ENCODE measurements around the gene RUNX1.
A peak's percentile ranks its signal among the peaks of the same experiment; 100 is the strongest.

The RUNX1 gene

GRCh38 chr21:34944015-34944755, 104.9 kb downstream of the RUNX1 start:
- peak; percentile 48 for DNase-seq

DNA sequence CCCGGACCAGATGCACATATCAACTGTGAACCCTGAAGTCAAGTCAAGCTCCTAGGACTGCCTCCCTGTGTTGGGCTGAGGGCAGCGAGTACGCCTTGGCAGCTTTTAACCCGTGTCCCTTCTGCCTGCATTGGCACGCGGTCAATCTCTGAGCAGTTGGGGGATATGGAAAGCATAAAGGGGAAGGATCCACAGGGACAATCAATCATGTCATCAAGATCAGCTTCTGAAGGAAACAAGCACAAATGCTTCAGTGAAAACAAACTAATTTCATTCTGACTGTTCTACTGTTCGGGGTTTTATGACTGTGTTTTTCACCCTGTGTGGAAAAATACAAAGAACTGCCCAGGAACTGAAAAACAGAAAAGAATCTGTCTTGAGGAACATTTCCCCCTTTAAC, 106.2 kb downstream of the RUNX1 start:
- DNase-seq: peak; percentile 65

DNA sequence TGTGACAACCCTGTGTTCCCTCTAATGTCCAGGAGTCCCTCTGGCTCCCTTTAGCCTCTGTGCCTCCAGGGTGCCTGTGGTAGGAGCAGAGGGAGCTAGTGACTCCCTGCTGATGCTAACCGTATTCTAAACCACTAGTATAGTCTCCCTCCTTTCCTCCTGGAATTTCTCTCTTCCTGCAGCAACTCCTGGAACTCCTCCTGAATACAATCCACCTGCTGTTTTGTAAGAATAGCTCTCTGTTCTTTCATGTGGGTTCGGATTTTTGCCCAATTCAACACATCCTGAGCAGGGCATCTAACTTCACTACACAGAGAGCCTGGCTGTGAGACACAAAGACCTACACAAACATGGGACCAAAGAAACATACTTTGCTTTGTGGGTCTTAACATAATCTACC, 107.9 kb downstream of the RUNX1 start:
- DNase-seq: no peak

DNA sequence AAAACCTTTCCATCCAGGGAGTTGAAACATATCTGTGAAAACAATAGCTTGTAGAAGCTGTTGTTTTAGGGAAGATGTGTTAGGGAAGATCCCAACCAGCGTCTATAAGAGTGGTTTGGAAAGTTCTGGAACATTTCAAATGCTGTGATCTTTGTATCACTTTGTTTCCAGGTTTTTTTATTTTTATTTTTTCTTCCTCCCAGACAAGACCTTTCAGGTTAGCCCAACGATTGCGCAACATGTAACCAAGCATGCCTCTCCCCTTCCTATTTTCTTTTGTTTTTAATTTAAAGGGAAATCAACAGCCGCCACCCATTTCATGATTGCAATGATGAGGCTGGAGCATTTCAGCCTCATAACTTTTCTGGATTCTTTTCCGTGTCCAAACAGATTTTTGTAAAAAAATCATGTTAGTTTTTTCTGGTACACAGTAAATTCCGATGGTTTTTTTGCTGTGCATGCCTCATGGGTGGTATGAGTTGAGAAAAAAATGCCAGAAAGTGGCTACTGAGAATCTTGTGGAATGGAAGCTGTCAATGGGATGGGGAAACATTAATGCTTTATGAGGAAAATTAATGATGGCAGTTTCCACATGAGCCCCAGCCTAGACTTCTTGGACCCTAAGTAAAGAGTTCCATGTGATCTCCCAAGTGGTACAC, 109.3 kb downstream of the RUNX1 start:
- DNase-seq: peak; percentile 41

- DNase-seq: no peak
These were observed 110.9 kb downstream of the RUNX1 start for GRCh38 chr21:34938089-34938764.

GRCh38 chr21:34936883-34937563, 112.1 kb downstream of the RUNX1 start:
- peak; percentile 44 for DNase-seq

DNA sequence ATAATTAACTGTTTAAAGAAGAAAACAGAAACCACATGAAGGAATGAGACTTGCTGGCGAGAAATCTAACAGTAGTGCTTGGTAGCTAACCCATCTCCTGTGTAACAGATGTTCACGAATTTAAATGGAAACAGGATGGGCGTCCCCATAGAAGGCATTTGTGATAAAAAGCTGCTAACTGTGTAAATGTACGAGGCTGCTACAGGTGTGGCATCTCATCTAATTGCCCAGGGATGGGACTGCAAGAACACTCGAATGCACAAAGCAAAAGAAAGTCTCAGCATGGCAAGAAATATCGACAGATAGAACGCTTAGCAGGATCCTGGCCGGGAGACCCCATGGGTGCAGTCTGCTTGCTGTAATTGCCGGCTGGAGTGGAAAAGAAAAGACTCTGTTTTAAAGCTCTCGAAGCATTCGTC, 112.7 kb downstream of the RUNX1 start:
- peak; percentile 84 for DNase-seq

DNA sequence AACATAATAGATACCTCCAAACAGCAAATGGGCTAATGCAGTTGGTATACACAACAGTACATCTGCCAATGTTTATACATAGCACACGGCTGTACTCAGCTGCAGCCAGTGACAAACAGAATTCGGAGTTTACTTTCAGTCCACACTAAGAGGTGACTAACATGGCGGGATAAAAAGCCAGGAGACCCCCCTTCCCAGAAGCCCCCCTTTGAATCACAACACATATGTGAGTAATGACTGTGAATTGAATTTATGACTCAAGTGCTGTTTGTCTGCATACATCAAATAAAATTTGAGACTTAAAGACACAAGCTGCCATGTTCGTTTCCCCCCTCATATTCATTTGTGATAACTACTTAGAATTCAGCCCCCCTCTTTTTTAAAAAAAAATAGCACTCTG, 113.2 kb downstream of the RUNX1 start:
- DNase-seq: no peak

- DNase-seq: no peak
These were observed 113.7 kb downstream of the RUNX1 start for GRCh38 chr21:34935452-34935851.

DNA sequence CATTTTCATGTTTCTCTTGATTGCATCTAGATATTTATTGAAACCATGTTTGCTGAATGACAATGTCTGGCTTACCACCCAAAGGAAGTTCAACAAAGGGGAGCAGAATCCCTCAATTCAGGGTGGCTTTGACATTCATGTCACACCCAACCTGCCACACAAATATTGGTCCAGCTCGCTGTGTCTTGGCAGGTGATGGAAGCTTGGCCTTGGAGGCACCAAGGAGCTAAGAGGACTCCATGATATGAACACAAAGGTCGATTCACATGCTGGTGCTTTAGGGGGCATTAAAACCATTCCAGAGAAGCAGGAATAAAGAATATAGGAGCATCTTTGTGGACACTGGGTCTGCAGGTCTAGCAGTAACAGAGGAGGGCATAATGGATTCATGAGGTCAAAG, 114.8 kb downstream of the RUNX1 start:
- DNase-seq: no peak

- DNase-seq: peak; percentile 66
These were observed 115.3 kb downstream of the RUNX1 start for GRCh38 chr21:34933609-34934335.

DNA sequence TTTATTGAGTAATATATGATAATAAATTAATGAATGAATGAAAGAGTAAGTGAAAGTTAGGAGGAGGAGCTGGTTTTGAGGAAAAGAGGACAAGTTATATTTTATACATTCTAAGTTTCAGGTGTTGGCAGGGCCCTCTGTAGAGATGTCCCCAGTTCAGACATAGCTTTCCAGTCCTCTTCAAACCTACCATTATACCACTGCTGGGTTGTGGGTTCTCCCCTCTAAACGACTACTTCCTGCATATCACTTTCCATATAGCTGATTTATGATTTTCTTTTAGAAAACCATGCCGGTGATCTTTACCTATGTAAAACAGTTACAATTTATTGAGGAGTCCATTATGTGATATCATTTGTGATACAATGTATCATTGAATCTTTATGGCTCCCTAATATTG, 116.9 kb downstream of the RUNX1 start:
- no peak for DNase-seq

- no peak for DNase-seq
These were observed 118.1 kb downstream of the RUNX1 start for GRCh38 chr21:34930971-34931370.

GRCh38 chr21:34928637-34929036, 120.5 kb downstream of the RUNX1 start:
- DNase-seq: no peak

GRCh38 chr21:34927992-34928391, 121.1 kb downstream of the RUNX1 start:
- no peak for DNase-seq

DNA sequence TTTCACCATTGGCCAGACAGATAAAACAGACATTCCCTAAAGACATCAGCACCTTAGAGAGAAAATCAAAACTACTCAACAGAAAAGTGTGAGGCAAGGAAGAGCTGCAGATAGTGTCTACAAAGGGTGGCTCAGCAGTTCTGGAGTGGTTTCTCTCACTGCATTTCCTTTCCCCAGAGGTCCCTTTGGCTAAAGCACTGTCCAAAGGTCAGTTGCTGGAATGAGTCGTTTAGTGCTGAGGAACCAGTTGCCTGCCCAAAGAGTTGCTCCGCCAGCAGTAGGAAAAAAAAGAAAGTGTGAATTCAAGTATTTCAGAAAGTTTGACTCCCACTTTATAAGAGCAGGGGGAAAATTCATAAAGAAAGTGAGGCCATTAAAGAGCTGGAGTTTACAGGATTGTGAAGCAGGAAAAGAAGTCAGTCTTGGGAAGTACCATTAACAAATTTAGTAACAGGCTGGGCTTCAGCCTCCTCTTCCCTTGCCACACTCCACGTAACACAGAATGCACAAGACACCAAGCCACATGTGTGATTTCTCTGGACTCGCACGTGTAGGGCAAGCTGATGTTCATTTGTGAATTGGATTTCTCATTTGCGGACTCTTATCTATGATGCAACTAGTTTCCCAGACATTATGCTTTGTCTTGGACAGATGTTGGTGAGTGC, 122.2 kb downstream of the RUNX1 start:
- DNase-seq: no peak

GRCh38 chr21:34925597-34925996, 123.5 kb downstream of the RUNX1 start:
- DNase-seq: no peak

GRCh38 chr21:34924771-34925419, 124.2 kb downstream of the RUNX1 start:
- DNase-seq: no peak

- DNase-seq: no peak
These were observed 124.9 kb downstream of the RUNX1 start for GRCh38 chr21:34924194-34924593.

- no peak for DNase-seq
These were observed 125.5 kb downstream of the RUNX1 start for GRCh38 chr21:34923626-34924025.

DNA sequence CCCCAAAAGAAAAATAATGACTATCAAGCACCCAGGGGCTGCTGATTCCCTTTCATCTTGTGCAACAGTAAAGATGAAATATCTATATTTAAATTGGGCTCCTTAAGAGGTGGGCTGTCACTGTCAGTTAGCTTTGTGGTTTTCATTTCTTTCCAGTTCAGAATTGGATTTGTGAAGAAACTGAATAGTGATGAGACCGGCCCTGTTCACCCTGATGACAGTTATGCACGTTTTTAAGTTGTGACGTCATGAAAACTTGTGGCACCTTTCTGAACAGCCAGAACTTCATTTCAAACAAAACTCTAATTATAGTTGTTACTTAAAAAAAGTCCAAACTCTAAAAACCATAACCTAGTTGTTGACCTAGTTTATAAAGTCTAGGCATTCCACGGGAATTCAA, 125.9 kb downstream of the RUNX1 start:
- no peak for DNase-seq

- no peak for DNase-seq
These were observed 126.6 kb downstream of the RUNX1 start for GRCh38 chr21:34922479-34922878.
